GM12892 (cell line): ENCODE measurements around the gene GTF2H4.

Source experiments
- POLR2A ChIP-seq: IDR thresholded peaks from 2 replicates; pipeline ENCODE4 v1.6.1; 2011; ENCODE audit warnings: low read depth, low read length, control low read depth
- POLR2AphosphoS5 ChIP-seq: IDR thresholded peaks from 2 replicates; pipeline ENCODE4 v1.6.1; 2011; ENCODE audit warnings: low read depth, low read length, control low read depth
- TAF1 ChIP-seq: IDR thresholded peaks from 2 replicates; pipeline ENCODE4 v1.6.1; 2011; ENCODE audit warnings: low read depth, mild to moderate bottlenecking, control low read depth, low read length, borderline replicate concordance

DNA sequence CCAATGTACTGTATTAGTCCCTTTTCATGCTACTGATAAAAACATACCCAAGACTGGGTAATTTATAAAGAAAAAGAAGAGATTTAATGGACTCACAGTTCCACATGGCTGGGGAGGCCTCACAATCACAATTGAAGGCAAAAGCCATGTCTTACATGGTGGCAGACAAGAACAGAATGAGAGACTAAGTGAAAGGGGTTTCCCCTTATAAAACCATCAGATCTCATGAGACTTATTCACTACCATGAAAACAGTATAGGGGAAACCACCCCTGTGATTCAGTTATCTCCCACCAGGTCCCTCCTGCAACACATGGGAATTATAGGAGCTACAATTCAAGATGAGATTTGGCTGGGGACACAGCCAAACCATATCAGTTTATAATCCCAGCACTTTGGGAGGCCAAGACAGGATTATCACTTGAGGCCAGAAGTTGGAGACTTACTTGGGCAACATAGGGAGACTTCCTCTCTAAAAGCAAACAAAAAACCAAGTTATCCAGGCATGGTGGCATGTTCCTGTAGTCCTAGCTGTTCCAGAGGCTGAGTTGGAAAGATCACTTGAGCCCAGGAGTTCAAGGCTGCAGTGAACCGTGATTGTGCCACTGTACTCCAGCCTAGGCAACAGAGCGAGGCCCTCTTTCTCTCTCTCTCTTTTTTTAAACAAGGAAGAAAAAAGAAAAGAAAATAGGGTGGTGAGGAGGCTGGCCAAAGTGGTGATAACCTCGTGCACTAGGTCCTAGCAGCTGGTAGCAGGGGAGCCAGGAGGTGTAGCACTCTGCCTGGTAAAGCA lies 46.6 kb upstream of the GTF2H4 start:
- TF ChIP-seq POLR2AphosphoS5 (no peak), POLR2A (no peak), TAF1 (no peak)
